Glutamatergic neuron (in vitro differentiated cells): ENCODE results near the gene SH3BP5. TPM values are rescaled to one million over a fixed set of nuclear protein-coding genes. Genes with fewer than 3 reads are reported as not detected.

Experiments used
- DNase-seq: peaks from one replicate; pipeline ENCODE4 v3.0.0; 2022
- H3K27ac Mint-ChIP-seq: one replicate; pipeline ENCODE4 v1.8.0; 2020; ENCODE audit warnings: mild to moderate bottlenecking, mixed read lengths, inconsistent platforms; ENCODE audit not compliant: unreplicated experiment
- H3K27me3 Mint-ChIP-seq: one replicate; pipeline ENCODE4 v1.8.0; 2020; ENCODE audit warnings: mild to moderate bottlenecking, moderate library complexity, mixed read lengths, inconsistent platforms; ENCODE audit not compliant: unreplicated experiment
- H3K36me3 Mint-ChIP-seq: one replicate; pipeline ENCODE4 v1.8.0; 2020; ENCODE audit warnings: mild to moderate bottlenecking, mixed read lengths, inconsistent platforms; ENCODE audit not compliant: unreplicated experiment
- H3K4me1 Mint-ChIP-seq: one replicate; pipeline ENCODE4 v1.8.0; 2020; ENCODE audit warnings: mild to moderate bottlenecking, low read depth, mixed read lengths, inconsistent platforms; ENCODE audit not compliant: unreplicated experiment
- H3K4me3 Mint-ChIP-seq: one replicate; pipeline ENCODE4 v1.8.0; 2020; ENCODE audit warnings: mild to moderate bottlenecking, mixed read lengths, inconsistent platforms; ENCODE audit not compliant: unreplicated experiment
- H3K9me3 Mint-ChIP-seq: one replicate; pipeline ENCODE4 v1.8.0; 2020; ENCODE audit warnings: mild to moderate bottlenecking, moderate library complexity, mixed read lengths, inconsistent platforms; ENCODE audit not compliant: unreplicated experiment
- CTCF ChIP-seq: fragments of 200-600 bp; sonication (generic); IDR thresholded peaks from one replicate; pipeline ENCODE4 v1.5.0; 2021; ENCODE audit not compliant: partially characterized antibody, unreplicated experiment
- total RNA-seq: library from RNA; stranded (reverse); fragmentation: NEBNext Ultra II Directional; extraction: Animal tissue kit (Norgen Biotek cat#: 25700); gene quantifications from one replicate; pipeline ENCODE4 v1.2.1, GENCODE V29; 2021; ENCODE audit not compliant: unreplicated experiment

The SH3BP5 gene
- total RNA-seq, 1 donor from 2014 or later = 25.3 TPM

GRCh38 chr3:15336057-15336456, 3.7 kb upstream of the SH3BP5 start:
- Mint-ChIP-seq H3K27ac (no peak overlapping the region), H3K4me3 (no peak overlapping the region), H3K27me3 (peaks cover 5% of the 10 kb centered on the region)

GRCh38 chr3:15333956-15334263, 1.5 kb upstream of the SH3BP5 start:
- Mint-ChIP-seq H3K4me3 (no peak overlapping the region), H3K27me3 (peaks cover 4% of the 10 kb centered on the region), H3K27ac (no peak overlapping the region), H3K36me3 (no peaks in the 10 kb centered on the region), H3K4me1 (peaks cover 24% of the 10 kb centered on the region), H3K9me3 (peaks cover 5% of the 10 kb centered on the region)
- DNase-seq = no peak
- no peak for TF ChIP-seq CTCF

More at GRCh38 chr3:15336057-15336456, 3.7 kb upstream of the SH3BP5 start:
- TF ChIP-seq CTCF = no peak
- Mint-ChIP-seq H3K9me3 (peaks cover 4% of the 10 kb centered on the region), H3K36me3 (no peaks in the 10 kb centered on the region), H3K4me1 (peaks cover 8% of the 10 kb centered on the region)
- no peak for DNase-seq

GRCh38 chr3:15333099-15333955, 941 bp upstream of the SH3BP5 start:
- Mint-ChIP-seq H3K9me3 (peaks cover 5% of the 10 kb centered on the region), H3K27me3 (peaks cover 6% of the 10 kb centered on the region), H3K27ac (no peak overlapping the region), H3K4me3 (peak overlapping the region; percentile 92), H3K36me3 (no peaks in the 10 kb centered on the region), H3K4me1 (peaks cover 26% of the 10 kb centered on the region)
- TF ChIP-seq CTCF = no peak
- no peak for DNase-seq

GRCh38 chr3:15331606-15332404, 581 bp downstream of the SH3BP5 start:
- H3K27ac Mint-ChIP-seq = peak overlapping the region; percentile 90
- peak; percentile 59 for DNase-seq

More at GRCh38 chr3:15331606-15332404, 581 bp downstream of the SH3BP5 start:
- no peak for TF ChIP-seq CTCF
- Mint-ChIP-seq H3K4me1 (peaks cover 31% of the 10 kb centered on the region), H3K36me3 (no peaks in the 10 kb centered on the region), H3K9me3 (peaks cover 8% of the 10 kb centered on the region), H3K4me3 (peak overlapping the region; percentile 99), H3K27me3 (peaks cover 7% of the 10 kb centered on the region)
